ENCODE data around the gene EPB41L4B.

The EPB41L4B gene

GRCh38 chr9:109320742-109321448 lies at the start of gene EPB41L4B:
EPB41L4B (minus strand) TSS chr9:109321059; CDS start chr9:109320446, 613 bp downstream.
- ChIA-PET CTCF (interaction anchor here (0.6 to 1.7 kb wide), 10 partner anchors 10 to 272 kb away, joined by 3 to 7 read pairs (median 3); no protein-coding TSS in a partner anchor), POLR2A (no interaction called here)
- H3K27ac ChIP-seq (ENCODE audit: extremely low read depth, low read depth, low read length): peak within 1 kb of the TSS; percentile 56; the same call in 1 of the 2 replicates
- TF ChIP-seq KLF8 (tag by site-specific recombination; IDR thresholded peaks at IDR 0.05): peak; percentile 61; the same call in 1 of the 2 replicates
- TF ChIP-seq ZBTB44 (tag by site-specific recombination; IDR thresholded peaks at IDR 0.05): peak; percentile 71
- TF ChIP-seq ZNF621 (tag by site-specific recombination; IDR thresholded peaks at IDR 0.05): no peak
- peak; percentile 61 for TF ChIP-seq FEZF1 (tag by site-specific recombination; IDR thresholded peaks at IDR 0.05)
- peak; percentile 64 for TF ChIP-seq ZNF518A (tag by site-specific recombination; conservative IDR thresholded peaks at IDR 0.05; ENCODE audit: low read depth)
- TF ChIP-seq SP7 (tag by site-specific recombination; IDR thresholded peaks at IDR 0.05): 0 out of 2 replicates have a peak, but pooled peaks have one; percentile 38
- peak; percentile 70 for TF ChIP-seq ZBTB17 (tag by site-specific recombination; IDR thresholded peaks at IDR 0.05)
- no peak for TF ChIP-seq TCF7L2 (IDR thresholded peaks at IDR 0.05; ENCODE audit: borderline replicate concordance, low read depth, low read length)
- no peak for TF ChIP-seq ZNF785 (tag by site-specific recombination; IDR thresholded peaks at IDR 0.05)
- TF ChIP-seq ZNF747 (tag by site-specific recombination; IDR thresholded peaks at IDR 0.05): no peak
- TF ChIP-seq ZBTB8A (tag by site-specific recombination; IDR thresholded peaks at IDR 0.05): peak; percentile 97
- 0 out of 2 replicates have a peak, but pooled peaks have one; percentile 48 for TF ChIP-seq KLF16 (tag by site-specific recombination; IDR thresholded peaks at IDR 0.05)
- TF ChIP-seq ZNF37A (tag by site-specific recombination; IDR thresholded peaks at IDR 0.05): no peak
- no peak for TF ChIP-seq ZBTB1 (tag by site-specific recombination; IDR thresholded peaks at IDR 0.05)
- peak; percentile 48; the same call in 1 of the 2 replicates for TF ChIP-seq ZNF501 (tag by site-specific recombination; IDR thresholded peaks at IDR 0.05)
- TF ChIP-seq ZNF558 (tag by site-specific recombination; IDR thresholded peaks at IDR 0.05): no peak
- no peak for TF ChIP-seq ZNF140 (tag by site-specific recombination; IDR thresholded peaks at IDR 0.05)
- peak; percentile 81 for TF ChIP-seq ZFHX2 (tag by site-specific recombination; conservative IDR thresholded peaks at IDR 0.05)
- no peak for TF ChIP-seq ZNF221 (tag by site-specific recombination; IDR thresholded peaks at IDR 0.05; ENCODE audit: borderline replicate concordance)
- no peak for TF ChIP-seq ZNF362 (tag by site-specific recombination; IDR thresholded peaks at IDR 0.05)
- no peak for TF ChIP-seq MEIS1 (CRISPR knock-in tag; IDR thresholded peaks at IDR 0.05; ENCODE audit: borderline replicate concordance)
- TF ChIP-seq GLIS1 (tag by site-specific recombination; IDR thresholded peaks at IDR 0.05): peak; percentile 43; the same call in 1 of the 2 replicates
- TF ChIP-seq ZNF202 (tag by site-specific recombination; IDR thresholded peaks at IDR 0.05; ENCODE audit: borderline replicate concordance): no peak
- TF ChIP-seq ZBTB21 (tag by site-specific recombination; IDR thresholded peaks at IDR 0.05): 0 out of 2 replicates have a peak, but pooled peaks have one; percentile 26
- no peak for TF ChIP-seq PRDM10 (tag by site-specific recombination; IDR thresholded peaks at IDR 0.05)

More at GRCh38 chr9:109320742-109321448, at the start of gene EPB41L4B:
- Histone ChIP-seq H3K36me3 (ENCODE audit: control insufficient read depth in 2 of 2, insufficient read depth in 1 of 2, low read length in 2 of 2) (no peaks in the 10 kb centered on the region), H3K9me3 (ENCODE audit: control insufficient read depth, insufficient read depth, low read depth, low read length) (no peaks in the 10 kb centered on the region), H3K4me1 (ENCODE audit: control insufficient read depth, insufficient read depth, low read length) (0 out of 2 replicates have a peak, but pooled peaks cover 5% of the 10 kb centered on the region), H3K4me3 (ENCODE audit: low read depth, low read length) (peak within 1 kb of the TSS; percentile 71)

Measured in HEK293 (cell line).